Thoracic aorta endothelial cell (primary cell): ENCODE data around the gene BST1. TPM values are rescaled to one million over a fixed set of nuclear protein-coding genes. Genes with fewer than 3 reads are reported as not detected.

Experiments
- total RNA-seq: library from RNA; depleted of rRNA; stranded (reverse); fragments of >200 nt; gene quantifications from 2 replicates; pipeline ENCODE4 v1.2.3, GENCODE V29; 2012

Gene BST1, protein sequence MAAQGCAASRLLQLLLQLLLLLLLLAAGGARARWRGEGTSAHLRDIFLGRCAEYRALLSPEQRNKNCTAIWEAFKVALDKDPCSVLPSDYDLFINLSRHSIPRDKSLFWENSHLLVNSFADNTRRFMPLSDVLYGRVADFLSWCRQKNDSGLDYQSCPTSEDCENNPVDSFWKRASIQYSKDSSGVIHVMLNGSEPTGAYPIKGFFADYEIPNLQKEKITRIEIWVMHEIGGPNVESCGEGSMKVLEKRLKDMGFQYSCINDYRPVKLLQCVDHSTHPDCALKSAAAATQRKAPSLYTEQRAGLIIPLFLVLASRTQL
- total RNA-seq: 6.0 and 14.8 TPM in 2 replicates

DNA sequence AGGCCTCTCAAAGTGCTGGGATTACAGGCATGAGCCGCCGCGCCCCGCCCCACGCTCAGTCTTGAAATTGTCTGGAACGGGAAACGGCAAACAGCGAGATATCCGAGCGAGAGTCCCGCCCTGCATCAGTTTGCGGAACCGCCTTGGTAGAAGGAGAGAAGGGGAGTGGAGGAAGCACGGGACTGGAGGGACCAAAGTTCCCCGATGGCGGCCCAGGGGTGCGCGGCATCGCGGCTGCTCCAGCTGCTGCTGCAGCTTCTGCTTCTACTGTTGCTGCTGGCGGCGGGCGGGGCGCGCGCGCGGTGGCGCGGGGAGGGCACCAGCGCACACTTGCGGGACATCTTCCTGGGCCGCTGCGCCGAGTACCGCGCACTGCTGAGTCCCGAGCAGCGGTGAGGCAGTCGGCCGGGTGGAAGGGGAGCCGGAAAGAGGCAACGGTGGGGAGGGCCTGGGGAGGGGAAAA is at the start of gene BST1:
Gene BST1, plus strand, starts transcription at position 125 of the 463 bp plus-strand sequence. Its CDS starts 80 bp downstream, at position 205.

GRCh38 chr4:15655223-15656037 is 47.4 kb upstream of the BST1 start, which contains the start of gene FBXL5:
TSS of gene FBXL5 (minus strand) at chr4:15655357. CDS start at chr4:15655287, 70 bp downstream.

GRCh38 chr4:15681372-15682241 is 21.3 kb upstream of the BST1 start, which contains the start of gene FAM200B:
TSS of gene FAM200B (plus strand) at chr4:15681827. CDS start at chr4:15686978, 5,151 bp downstream.

GRCh38 chr4:15778289-15779241 is 75.7 kb downstream of the BST1 start, which contains the start of gene CD38:
TSS of gene CD38 (plus strand) at chr4:15778328. CDS start at chr4:15778415, 87 bp downstream.

Other genes with a start within 250 kb of the BST1 start
- 23.1 and 24.8 TPM in 2 replicates for gene CC2D2A, start 233.2 kb upstream of the BST1 start, total RNA-seq
- 75.6 and 77.7 TPM in 2 replicates for gene FBXL5, start 47.7 kb upstream of the BST1 start, total RNA-seq
- gene FAM200B, start 21.2 kb upstream of the BST1 start, total RNA-seq: 31.4 and 32.3 TPM in 2 replicates
- under 0.01 and 0.13 TPM in 2 replicates for gene CD38, start 75.3 kb downstream of the BST1 start, total RNA-seq
- not detected in 2 replicates for gene FGFBP1, start 235.7 kb downstream of the BST1 start, total RNA-seq